Thoracic aorta (tissue), 2 donors: ENCODE results near the gene DHRS1. TPM values are rescaled to one million over a fixed set of nuclear protein-coding genes. Genes with fewer than 3 reads are reported as not detected.

Source experiments
- ATAC-seq: fragments of 150-250 bp; one replicate; pipeline ENCODE4 v1.8.0; 2017; ENCODE audit warnings: low read depth; ENCODE audit not compliant: insufficient number of reproducible peaks, low FRiP score
- DNase-seq: peaks from one replicate; pipeline ENCODE4 v3.0.0-alpha.2; 2020; ENCODE audit warnings: low spot score
- H3K27ac ChIP-seq, 2 donors: fragments of 200-600 bp; sonication (generic); 1 replicate in 1 of 2; 2 replicates in 1 of 2; pipeline ENCODE4 v1.5.1; 2016; ENCODE audit warnings: mild to moderate bottlenecking in 2 of 2, moderate library complexity in 2 of 2
- H3K27me3 ChIP-seq: fragments of 200-600 bp; sonication (generic); replicated peaks from 2 replicates; pipeline ENCODE4 v1.6.0; 2016; ENCODE audit warnings: mild to moderate bottlenecking; ENCODE audit not compliant: insufficient read depth
- H3K36me3 ChIP-seq: fragments of 200-600 bp; sonication (generic); one replicate; pipeline ENCODE4 v1.5.1; 2016
- H3K4me1 ChIP-seq, 2 donors: fragments of 200-600 bp; sonication (generic); 1 replicate in 1 of 2; 2 replicates in 1 of 2; pipeline versions ENCODE4 v1.5.1 to v1.6.0; 2016; ENCODE audit warnings: low read depth in 2 of 2, mild to moderate bottlenecking in 1 of 2; ENCODE audit not compliant: control insufficient read depth in 1 of 2
- H3K4me3 ChIP-seq: fragments of 200-600 bp; sonication (generic); 2 replicates; pipeline ENCODE4 v1.5.1; 2016; ENCODE audit warnings: mild to moderate bottlenecking
- H3K9me3 ChIP-seq: fragments of 200-600 bp; sonication (generic); 2 replicates; pipeline ENCODE4 v1.5.1; 2016
- total RNA-seq, 2 donors: library from RNA; depleted of rRNA; stranded (reverse); fragments of >200 nt; gene quantifications; one replicate each; pipeline versions ENCODE4 v1.1.0 to v1.2.3, GENCODE V29; 2016
- TF ChIP-seq, protein P1 (sequence below): fragments of 200-600 bp; sonication (generic); IDR thresholded peaks from one replicate; pipeline ENCODE4 v1.5.1; 2019; ENCODE audit warnings: antibody characterized with exemption

The DHRS1 gene
- total RNA-seq, 2 donors from 2014 or later = 25.5 to 31.4 TPM

- no peaks in the 10 kb centered on the region for H3K27me3 ChIP-seq
- peaks cover 4% of the 10 kb centered on the region for H3K36me3 ChIP-seq
- no peak overlapping the region for H3K4me3 ChIP-seq
- H3K27ac ChIP-seq = no peak overlapping the region
- TF ChIP-seq, protein P1, sequence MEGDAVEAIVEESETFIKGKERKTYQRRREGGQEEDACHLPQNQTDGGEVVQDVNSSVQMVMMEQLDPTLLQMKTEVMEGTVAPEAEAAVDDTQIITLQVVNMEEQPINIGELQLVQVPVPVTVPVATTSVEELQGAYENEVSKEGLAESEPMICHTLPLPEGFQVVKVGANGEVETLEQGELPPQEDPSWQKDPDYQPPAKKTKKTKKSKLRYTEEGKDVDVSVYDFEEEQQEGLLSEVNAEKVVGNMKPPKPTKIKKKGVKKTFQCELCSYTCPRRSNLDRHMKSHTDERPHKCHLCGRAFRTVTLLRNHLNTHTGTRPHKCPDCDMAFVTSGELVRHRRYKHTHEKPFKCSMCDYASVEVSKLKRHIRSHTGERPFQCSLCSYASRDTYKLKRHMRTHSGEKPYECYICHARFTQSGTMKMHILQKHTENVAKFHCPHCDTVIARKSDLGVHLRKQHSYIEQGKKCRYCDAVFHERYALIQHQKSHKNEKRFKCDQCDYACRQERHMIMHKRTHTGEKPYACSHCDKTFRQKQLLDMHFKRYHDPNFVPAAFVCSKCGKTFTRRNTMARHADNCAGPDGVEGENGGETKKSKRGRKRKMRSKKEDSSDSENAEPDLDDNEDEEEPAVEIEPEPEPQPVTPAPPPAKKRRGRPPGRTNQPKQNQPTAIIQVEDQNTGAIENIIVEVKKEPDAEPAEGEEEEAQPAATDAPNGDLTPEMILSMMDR = no peak
- no peaks in the 10 kb centered on the region for H3K9me3 ChIP-seq
- ATAC-seq = no peak
- H3K4me1 ChIP-seq = peaks cover 0 to 8% of the 10 kb centered on the region in 2 donors
- no peak for DNase-seq
Observed at GRCh38 chr14:24261256-24261968, 38.2 kb downstream of the DHRS1 start.

DNA sequence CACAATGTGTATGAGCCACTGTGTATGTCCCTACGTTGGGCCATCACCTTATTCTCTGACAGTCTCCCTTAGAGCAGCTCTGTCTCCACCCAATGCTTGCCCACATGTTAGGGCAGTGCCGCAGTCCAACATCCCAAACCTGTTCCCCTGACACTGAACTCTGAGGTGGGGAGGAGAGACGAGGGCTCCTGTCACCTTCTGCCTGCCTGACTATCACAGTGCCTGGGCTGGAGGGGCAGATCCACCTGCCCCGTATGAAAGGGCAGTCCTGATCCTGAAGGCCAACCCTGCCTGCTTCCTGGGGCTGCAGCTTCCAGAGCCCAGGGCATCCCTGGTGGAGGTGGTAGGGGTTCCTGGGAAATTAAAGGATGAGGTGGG, 38.8 kb downstream of the DHRS1 start:
- DNase-seq (no peak), ATAC-seq (no peak)
- H3K27ac ChIP-seq = no peak overlapping the region
- H3K36me3 ChIP-seq = no peaks in the 10 kb centered on the region
- peaks cover 0 to 8% of the 10 kb centered on the region in 2 donors for H3K4me1 ChIP-seq
- H3K27me3 ChIP-seq = no peaks in the 10 kb centered on the region
- TF ChIP-seq, protein P1 = no peak
- no peak overlapping the region for H3K4me3 ChIP-seq
- no peaks in the 10 kb centered on the region for H3K9me3 ChIP-seq

GRCh38 chr14:24260026-24260779, 39.4 kb downstream of the DHRS1 start:
- ATAC-seq = no peak
- TF ChIP-seq, protein P1 = no peak
- Histone ChIP-seq H3K27me3 (no peaks in the 10 kb centered on the region), H3K4me1 (peaks cover 0 to 8% of the 10 kb centered on the region in 2 donors), H3K9me3 (no peaks in the 10 kb centered on the region), H3K4me3 (no peak overlapping the region), H3K36me3 (no peaks in the 10 kb centered on the region), H3K27ac (no peak overlapping the region)
- no peak for DNase-seq

GRCh38 chr14:24259282-24260025, 40.1 kb downstream of the DHRS1 start:
- TF ChIP-seq, protein P1 = no peak
- no peak overlapping the region for H3K4me3 ChIP-seq
- H3K27ac ChIP-seq = no peak overlapping the region
- H3K4me1 ChIP-seq = peaks cover 0 to 8% of the 10 kb centered on the region in 2 donors
- no peaks in the 10 kb centered on the region for H3K36me3 ChIP-seq
- ATAC-seq (no peak), DNase-seq (no peak)
- H3K9me3 ChIP-seq = no peaks in the 10 kb centered on the region
- H3K27me3 ChIP-seq = no peaks in the 10 kb centered on the region
